A549 (cell line): ENCODE results near the gene RAD51B. TPM values are rescaled to one million over a fixed set of nuclear protein-coding genes. Genes with fewer than 3 reads are reported as not detected.

Experiments
- ATAC-seq, 2 experiments: fragments of 200-7000 bp in 1 of 2; fragments of >200 bp in 1 of 2; cut with Nextera tagmentation in 1 of 2; cut with Tn5 transposase in 1 of 2; 3 replicates each; pipeline versions ENCODE4 v1.8.0 to v1.9.1; 2018 to 2020; ENCODE audit warnings: mild to moderate bottlenecking in 1 of 2, moderate library complexity in 1 of 2
- CTCF ChIA-PET: fragments of 300-600 bp; sonication (Branson Sonifier 250); formaldehyde crosslinking; extraction: SDS; loops from one replicate; lab custom pipeline; 2021; ENCODE audit warnings: antibody characterized with exemption, inconsistent platforms; lab: Yijun Ruan, JAX
- POLR2A ChIA-PET: fragments of 350-600 bp; formaldehyde crosslinking; extraction: SDS; loops from one replicate; lab custom pipeline; 2021; ENCODE audit warnings: antibody characterized with exemption, inconsistent platforms; lab: Yijun Ruan, JAX
- DNase-seq, 2 experiments: peaks; one replicate each; pipeline versions ENCODE4 v3.0.0 to v3.0.0-alpha.2; 2011 to 2016; ENCODE audit warnings: low read depth in 1 of 2, low spot score in 1 of 2
- FAIRE-seq: peaks from 2 replicates; lab custom pipeline; 2011; peaks lifted over from hg19 to GRCh38; lab: Jason Lieb, UNC
- H3K27ac ChIP-seq, 2 experiments: fragments of >200 bp; sonication (Bioruptor Twin); formaldehyde crosslinking; 3 replicates each; pipeline ENCODE4 v1.5.1; 2016 to 2017
- H3K4me1 ChIP-seq: fragments of >200 bp; sonication (Bioruptor Twin); formaldehyde crosslinking; 3 replicates; pipeline ENCODE4 v1.6.1; 2016
- H3K4me2 ChIP-seq: fragments of >200 bp; sonication (Bioruptor Twin); formaldehyde crosslinking; 3 replicates; pipeline ENCODE4 v1.6.1; 2016
- H3K4me3 ChIP-seq: fragments of >200 bp; sonication (Bioruptor Twin); formaldehyde crosslinking; 3 replicates; pipeline ENCODE4 v1.5.1; 2016
- H3K9me3 ChIP-seq: fragments of >200 bp; sonication (Bioruptor Twin); formaldehyde crosslinking; 3 replicates; pipeline ENCODE4 v1.6.1; 2016
- CBX2 ChIP-seq: fragments of 200-600 bp; sonication (generic); IDR thresholded peaks from 2 replicates; pipeline ENCODE4 v1.6.1; 2016; ENCODE audit warnings: low read depth, mild to moderate bottlenecking, borderline replicate concordance
- CBX8 ChIP-seq: fragments of 200-600 bp; sonication (generic); IDR thresholded peaks from 2 replicates; pipeline ENCODE4 v1.6.1; 2016
- CHD2 ChIP-seq: fragments of 150-350 bp; IDR thresholded peaks from 2 replicates; pipeline ENCODE4 v1.6.1; 2014; ENCODE audit warnings: low read length; ENCODE audit not compliant: partially characterized antibody
- CHD4 ChIP-seq: fragments of 200-600 bp; sonication (generic); IDR thresholded peaks from 2 replicates; pipeline ENCODE4 v1.6.1; 2016; ENCODE audit warnings: antibody characterized with exemption, mild to moderate bottlenecking, borderline replicate concordance
- CTCF ChIP-seq: fragments of >200 bp; sonication (Bioruptor Twin); formaldehyde crosslinking; IDR thresholded peaks from 3 replicates; pipeline ENCODE4 v1.5.1; 2016
- E2F6 ChIP-seq: IDR thresholded peaks from 2 replicates; pipeline ENCODE4 v1.6.1; 2012; ENCODE audit warnings: low read depth, borderline replicate concordance
- ELK1 ChIP-seq: fragments of 150-350 bp; IDR thresholded peaks from 2 replicates; pipeline ENCODE4 v1.6.1; 2014; ENCODE audit warnings: low read depth, mild to moderate bottlenecking, low read length
- FOSB ChIP-seq: fragments of 250-450 bp; sonication (Bioruptor Pico); IDR thresholded peaks from 2 replicates; pipeline ENCODE4 v1.5.0; 2020; ENCODE audit warnings: mild to moderate bottlenecking, moderate library complexity
- FOXS1 ChIP-seq: fragments of 250-450 bp; sonication (Bioruptor Pico); IDR thresholded peaks from 2 replicates; pipeline ENCODE4 v1.5.0; 2020; ENCODE audit warnings: mild to moderate bottlenecking, moderate library complexity
- HDAC2 ChIP-seq: fragments of 200-600 bp; sonication (generic); IDR thresholded peaks from 2 replicates; pipeline ENCODE4 v1.6.1; 2016
- HOXA7 ChIP-seq: fragments of 250-450 bp; sonication (Bioruptor Pico); IDR thresholded peaks from 2 replicates; pipeline ENCODE4 v1.5.0; 2020; ENCODE audit warnings: mild to moderate bottlenecking, moderate library complexity
- HOXB13 ChIP-seq: fragments of 250-450 bp; sonication (Bioruptor Pico); IDR thresholded peaks from 2 replicates; pipeline ENCODE4 v1.5.0; 2020; ENCODE audit warnings: low read depth, mild to moderate bottlenecking, moderate library complexity
- JUNB ChIP-seq: fragments of >200 bp; sonication (Bioruptor Twin); formaldehyde crosslinking; IDR thresholded peaks from 2 replicates; pipeline ENCODE4 v1.6.1; 2016
- KDM1A ChIP-seq: fragments of 200-600 bp; sonication (generic); IDR thresholded peaks from 2 replicates; pipeline ENCODE4 v1.6.1; 2016; ENCODE audit warnings: low read depth, mild to moderate bottlenecking
- MYC ChIP-seq: IDR thresholded peaks from 2 replicates; pipeline ENCODE4 v1.6.1; 2012; ENCODE audit warnings: mild to moderate bottlenecking, inconsistent platforms, low read length, improper control_type of control experiment, borderline replicate concordance
- NPAS2 ChIP-seq: fragments of 250-450 bp; sonication (Bioruptor Pico); IDR thresholded peaks from 2 replicates; pipeline ENCODE4 v1.8.0; 2022; ENCODE audit warnings: mild to moderate bottlenecking, moderate library complexity, borderline replicate concordance
- POLR2AphosphoS2 ChIP-seq: conservative IDR thresholded peaks from 2 replicates; pipeline ENCODE4 v1.6.1; 2012; ENCODE audit warnings: low read length, improper control_type of control experiment, inconsistent platforms
- RAD21 ChIP-seq, 2 experiments: fragments of >200 bp in 1 of 2; sonication (Bioruptor Twin) in 1 of 2; formaldehyde crosslinking in 1 of 2; IDR thresholded peaks in 1 of 2; conservative IDR thresholded peaks in 1 of 2; 2 replicates in 1 of 2; 3 replicates in 1 of 2; pipeline ENCODE4 v1.6.1; 2012 to 2018; ENCODE audit warnings: inconsistent platforms in 1 of 2
- RFX5 ChIP-seq: fragments of 450-650 bp; IDR thresholded peaks from 2 replicates; pipeline ENCODE4 v1.7.1; 2014; ENCODE audit warnings: antibody characterized with exemption, mild to moderate bottlenecking, moderate library complexity
- SMC3 ChIP-seq: fragments of >200 bp; sonication (Bioruptor Twin); formaldehyde crosslinking; IDR thresholded peaks from 3 replicates; pipeline ENCODE4 v1.6.1; 2018; ENCODE audit warnings: inconsistent platforms
- TFCP2L1 ChIP-seq: fragments of 250-450 bp; sonication (Bioruptor Pico); IDR thresholded peaks from 2 replicates; pipeline ENCODE4 v1.5.0; 2021; ENCODE audit warnings: mild to moderate bottlenecking
- USF2 ChIP-seq: fragments of 450-650 bp; IDR thresholded peaks from 2 replicates; pipeline ENCODE4 v1.6.1; 2014; ENCODE audit warnings: antibody characterized with exemption
- ZC3H11A ChIP-seq: fragments of 450-650 bp; IDR thresholded peaks from 2 replicates; pipeline ENCODE4 v1.6.1; 2014; ENCODE audit warnings: antibody characterized with exemption, mild to moderate bottlenecking
- ZFP36 ChIP-seq: fragments of 450-650 bp; IDR thresholded peaks from 2 replicates; pipeline ENCODE4 v1.6.1; 2014; ENCODE audit warnings: borderline replicate concordance; ENCODE audit not compliant: partially characterized antibody
- WGBS: methylation state at CpG from one replicate; pipeline ENCODE4 v1.1.6; 2017; ENCODE audit errors: missing lambda C conversion rate; 5-methylcytosine and 5-hydroxymethylcytosine counted together
- polyA plus RNA-seq, 4 experiments: library from polyadenylated mRNA; depleted of rRNA in 3 of 4; stranded (reverse); fragments of >200 nt; fragmentation: RNase III in 1 of 4; extraction: RNeasy Plus Mini Kit Qiagen cat#74134 plus additional on column Dnase treatment in 1 of 4; gene quantifications; 2 replicates in 3 of 4; 3 replicates in 1 of 4; pipeline ENCODE4 v1.2.3, GENCODE V29; 2011 to 2017

Gene RAD51B
- polyA plus RNA-seq, 2 of the 4 experiments (the other 2 are of a cell fraction) = 7.2 to 10.8 TPM

GRCh38 chr14:67881225-67881624 lies 61.6 kb downstream of the RAD51B start:
- Histone ChIP-seq H3K9me3 (no peaks in the 10 kb centered on the region), H3K27ac (no peak overlapping the region), H3K4me1 (peaks cover 9% of the 10 kb centered on the region; the same call in 1 of the 3 replicates), H3K4me2 (no peak overlapping the region), H3K4me3 (no peak overlapping the region)
- FAIRE-seq (no peak), ATAC-seq (no peak), DNase-seq (no peak)
- TF ChIP-seq RAD21 (conservative IDR thresholded peaks at IDR 0.05 in 1 of 2, IDR thresholded peaks at IDR 0.05 in 1 of 2) = no peak
- no peak for TF ChIP-seq ZFP36
- TF ChIP-seq CBX8 = no peak
- TF ChIP-seq FOXS1 (CRISPR knock-in tag) = no peak
- TF ChIP-seq NPAS2 (CRISPR knock-in tag) = no peak
- TF ChIP-seq HDAC2 = no peak
- no peak for TF ChIP-seq E2F6
- no peak for TF ChIP-seq CHD2
- no peak for TF ChIP-seq CHD4
- TF ChIP-seq FOSB = no peak
- no peak for TF ChIP-seq POLR2AphosphoS2
- no peak for TF ChIP-seq KDM1A
- TF ChIP-seq SMC3 = no peak
- TF ChIP-seq HOXA7 (CRISPR knock-in tag) = no peak
- WGBS = 87% methylated on average over 2 of the region's 2 CpGs
- ChIA-PET POLR2A (interaction anchor here (1.1 kb wide), 1 partner anchor 912 kb away, joined by 6 read pairs; the partner anchor contains the start of gene ZFP36L1), CTCF (interaction anchor here (0.8 to 7.1 kb wide), 9 partner anchors 12 to 1226 kb away, joined by 3 to 75 read pairs (median 13); no protein-coding TSS in a partner anchor)

GRCh38 chr14:67882986-67883555 lies 63.5 kb downstream of the RAD51B start:
- 92% methylated on average over 4 of the region's 4 CpGs for WGBS
- TF ChIP-seq FOSB (no peak), CBX2 (no peak), CTCF (no peak), ZC3H11A (no peak), KDM1A (no peak), ELK1 (no peak), MYC (no peak), TFCP2L1 (no peak), NPAS2 (CRISPR knock-in tag) (no peak), CHD4 (no peak), HOXA7 (CRISPR knock-in tag) (no peak), USF2 (no peak), RAD21 (conservative IDR thresholded peaks at IDR 0.05 in 1 of 2, IDR thresholded peaks at IDR 0.05 in 1 of 2) (no peak), RFX5 (no peak), JUNB (no peak), HOXB13 (CRISPR knock-in tag) (no peak)
- TF ChIP-seq, all 56 proteins: peak for 0
- FAIRE-seq (no peak), DNase-seq (no peak), ATAC-seq (no peak)
- no peaks in the 10 kb centered on the region for H3K9me3 ChIP-seq
- ChIA-PET POLR2A (interaction anchor here (0.5 kb wide), 1 partner anchor 987 kb away, joined by 3 read pairs; no protein-coding TSS in a partner anchor), CTCF (interaction anchor here (0.6 to 7.1 kb wide), 28 partner anchors 11 to 1224 kb away, joined by 3 to 75 read pairs (median 4); no protein-coding TSS in a partner anchor)
- H3K4me2 ChIP-seq = no peak overlapping the region
- H3K4me1 ChIP-seq = peaks cover 12% of the 10 kb centered on the region; the same call in 1 of the 3 replicates
- H3K4me3 ChIP-seq = no peak overlapping the region
- no peak overlapping the region for H3K27ac ChIP-seq
